ENCODE results near the gene DDIT4L.
A peak's percentile ranks its signal among the peaks of the same experiment; 100 is the strongest.
"Not testable (repeated sequence)": the region's sequence is repeated elsewhere in the genome, so short reads cannot be mapped to it uniquely, and the experiment has no call there.

The DDIT4L gene, protein sequence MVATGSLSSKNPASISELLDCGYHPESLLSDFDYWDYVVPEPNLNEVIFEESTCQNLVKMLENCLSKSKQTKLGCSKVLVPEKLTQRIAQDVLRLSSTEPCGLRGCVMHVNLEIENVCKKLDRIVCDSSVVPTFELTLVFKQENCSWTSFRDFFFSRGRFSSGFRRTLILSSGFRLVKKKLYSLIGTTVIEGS

DNA sequence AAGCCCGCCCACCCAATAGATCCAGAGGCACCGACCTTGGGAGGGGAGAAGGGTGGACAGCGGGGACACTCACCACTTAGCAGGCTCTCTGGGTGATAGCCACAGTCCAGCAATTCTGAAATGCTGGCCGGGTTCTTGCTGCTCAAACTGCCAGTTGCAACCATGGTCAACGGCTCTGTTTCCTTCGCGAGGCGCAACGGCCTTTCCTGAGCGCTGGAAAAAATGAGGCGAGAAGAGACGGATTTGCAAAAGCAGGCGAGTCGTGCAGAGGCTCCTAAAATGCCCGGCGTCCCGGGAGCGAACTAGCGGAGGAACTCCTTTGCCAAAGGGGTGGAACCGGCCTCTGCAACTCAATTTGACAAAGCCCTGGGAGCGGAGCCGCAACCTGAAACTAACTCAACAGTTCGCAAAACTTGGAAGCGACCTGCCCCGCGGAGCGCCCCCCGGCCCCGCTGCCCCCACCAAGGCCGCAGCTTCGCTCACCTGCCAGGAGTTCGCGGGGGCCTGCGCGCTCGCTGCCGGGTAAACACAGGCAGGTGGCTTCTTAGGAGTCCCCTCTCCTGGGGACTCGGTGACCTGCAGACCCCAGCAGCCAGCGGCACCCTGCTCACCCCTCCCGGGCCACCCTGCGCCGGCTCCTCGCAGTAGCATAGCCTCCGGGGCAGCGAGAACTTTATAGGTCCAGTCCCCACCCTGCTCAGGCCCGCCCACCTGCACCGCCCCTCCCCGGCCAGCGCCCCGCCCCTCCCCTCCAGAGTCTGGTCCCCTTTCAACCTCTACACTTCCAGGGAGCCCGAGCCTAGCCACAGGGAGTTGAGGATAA, at the start of gene DDIT4L:
Gene DDIT4L, minus strand, starts transcription at position 649 of the 823 bp plus-strand sequence. Its CDS starts 485 bp downstream, at position 164.
- DNase-seq = peak; percentile 11

DNA sequence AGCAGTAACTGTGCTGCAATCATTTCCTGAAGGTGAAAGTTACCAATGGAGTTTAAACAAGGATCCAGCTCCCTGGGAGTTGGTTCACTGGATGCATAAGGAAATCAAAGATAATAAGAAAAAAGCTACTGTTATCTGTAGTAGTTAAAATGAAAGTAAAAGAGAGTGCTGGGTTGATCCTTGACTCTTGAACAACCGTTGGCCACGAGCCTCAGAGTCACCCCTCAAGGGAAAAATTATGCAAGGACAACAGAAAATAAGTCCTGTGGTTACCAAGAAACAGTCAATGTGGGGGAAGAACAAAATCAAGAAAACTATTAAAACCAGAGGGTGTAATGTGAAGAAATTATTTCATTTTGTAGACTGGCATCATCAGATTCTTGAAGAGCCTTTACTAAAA, 49.7 kb upstream of the DDIT4L start:
- no peak for DNase-seq

GRCh38 chr4:100224721-100225120, 34.5 kb upstream of the DDIT4L start:
- DNase-seq = no peak

- no peak for DNase-seq
Observed at GRCh38 chr4:100224160-100224559, 33.9 kb upstream of the DDIT4L start.

DNA sequence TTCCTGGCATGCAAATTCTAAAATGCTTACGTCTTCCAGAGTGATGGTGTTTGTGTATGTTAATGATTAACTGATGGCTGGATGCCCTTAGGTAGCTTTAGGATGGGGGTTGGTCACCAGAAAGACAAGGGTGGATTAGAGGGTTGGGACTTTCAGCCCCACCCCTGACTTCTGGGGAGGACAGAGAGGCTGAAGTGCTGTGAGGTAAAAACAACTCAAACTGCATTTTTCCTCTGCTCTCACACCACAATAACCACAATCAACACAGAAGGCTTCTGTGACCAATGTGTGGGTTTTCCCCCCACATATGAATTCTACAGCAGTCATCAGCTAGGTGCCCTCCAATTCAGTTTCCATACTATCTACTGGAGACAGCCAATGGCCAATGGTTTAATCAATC, 18.7 kb upstream of the DDIT4L start:
- no peak for DNase-seq

- no peak for DNase-seq
Observed at GRCh38 chr4:100208459-100208858, 18.2 kb upstream of the DDIT4L start.

GRCh38 chr4:100206850-100207249, 16.6 kb upstream of the DDIT4L start:
- DNase-seq = no peak

GRCh38 chr4:100198061-100198460, 7.8 kb upstream of the DDIT4L start:
- no peak for DNase-seq

GRCh38 chr4:100196388-100197071, 6.3 kb upstream of the DDIT4L start:
- DNase-seq = not testable (repeated sequence)

DNA sequence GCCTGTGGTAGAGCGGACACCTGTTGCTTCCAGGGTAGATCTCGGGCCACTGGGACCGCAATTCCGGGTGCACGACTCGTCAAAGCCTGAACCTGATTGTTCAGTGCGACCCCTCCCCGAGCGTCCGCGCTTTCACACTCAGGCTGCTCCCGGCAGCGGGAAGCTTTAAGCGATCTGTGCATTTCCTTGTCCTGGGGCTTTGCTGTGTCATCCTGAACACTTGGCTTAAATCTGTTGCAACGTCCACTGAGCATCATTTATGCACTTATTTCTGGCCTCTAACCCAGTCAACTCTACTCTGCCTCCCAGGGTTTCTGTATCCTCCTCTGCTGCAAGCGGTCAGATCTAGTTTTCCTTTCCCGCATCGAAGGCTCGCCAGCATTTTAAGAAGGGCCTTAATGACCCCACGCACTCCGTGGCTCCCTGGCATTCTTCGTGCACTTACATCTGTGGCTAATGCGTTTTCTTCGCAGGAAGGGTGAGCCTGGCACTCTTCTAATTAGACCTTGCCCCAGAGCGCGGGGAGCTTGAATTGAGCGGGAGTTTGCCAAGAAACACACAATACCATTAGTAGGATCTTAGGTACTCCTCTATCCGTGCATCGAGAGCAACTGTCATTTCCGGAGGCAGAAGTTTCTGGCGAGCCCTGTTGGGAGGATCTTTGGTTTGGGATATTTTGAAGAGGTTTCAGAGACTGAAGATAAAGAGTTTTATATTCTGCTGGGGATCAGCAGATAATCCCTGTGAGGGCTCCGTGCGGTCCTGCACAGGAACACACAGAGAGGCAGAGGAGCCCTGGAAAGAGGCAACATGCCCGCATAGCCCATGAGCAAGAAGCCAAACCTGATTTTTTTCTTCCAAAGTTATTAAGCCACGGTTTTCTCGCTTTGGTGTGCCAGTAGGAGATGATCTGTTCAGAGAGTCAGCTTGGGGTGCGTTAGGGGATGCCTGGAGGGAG, 654 bp upstream of the DDIT4L start:
- DNase-seq = no peak

DNA sequence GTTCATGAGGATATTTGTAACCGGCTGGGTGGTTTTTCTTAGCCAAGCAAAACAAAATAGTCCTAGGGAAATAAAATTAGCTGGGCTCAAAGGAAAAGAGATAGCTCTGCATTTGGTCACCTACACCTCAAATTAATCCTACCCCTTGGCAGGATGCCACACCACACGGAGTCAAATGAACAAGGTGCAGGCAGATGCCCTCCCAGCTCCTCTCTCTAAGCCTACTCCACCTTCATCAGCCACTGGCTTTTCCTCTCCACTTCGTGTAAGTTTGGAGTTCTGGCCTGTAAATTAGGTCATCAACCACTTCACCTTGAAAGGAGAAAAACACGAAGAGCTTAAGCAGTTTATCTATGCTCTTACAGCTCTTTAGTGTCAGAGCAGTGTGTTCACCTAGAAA, 1.4 kb downstream of the DDIT4L start:
- no peak for DNase-seq

- no peak for DNase-seq
Observed at GRCh38 chr4:100187781-100188180, 2.5 kb downstream of the DDIT4L start.

- no peak for DNase-seq
Observed at GRCh38 chr4:100184787-100185186, 5.5 kb downstream of the DDIT4L start.

- DNase-seq = no peak
Observed at GRCh38 chr4:100177855-100178254, 12.4 kb downstream of the DDIT4L start.

DNA sequence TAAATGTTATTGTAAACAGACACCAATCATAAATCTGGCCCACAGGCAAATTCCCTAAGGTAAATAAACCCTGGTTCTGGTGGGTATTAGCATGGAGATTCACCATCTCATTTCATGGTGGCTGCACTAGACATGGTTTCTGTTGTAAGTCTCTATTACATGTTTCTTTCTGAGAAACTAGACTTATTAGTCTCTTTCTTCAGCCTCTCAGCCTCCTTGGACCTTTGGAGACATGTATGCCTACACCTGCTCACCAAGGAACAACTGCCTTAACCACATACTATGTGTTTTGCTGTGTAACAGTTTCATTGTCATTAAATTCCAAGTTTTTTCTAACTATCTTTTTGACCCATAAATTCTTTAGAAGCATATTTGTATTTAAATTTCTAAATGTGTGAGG, 13.1 kb downstream of the DDIT4L start:
- DNase-seq = no peak

DNA sequence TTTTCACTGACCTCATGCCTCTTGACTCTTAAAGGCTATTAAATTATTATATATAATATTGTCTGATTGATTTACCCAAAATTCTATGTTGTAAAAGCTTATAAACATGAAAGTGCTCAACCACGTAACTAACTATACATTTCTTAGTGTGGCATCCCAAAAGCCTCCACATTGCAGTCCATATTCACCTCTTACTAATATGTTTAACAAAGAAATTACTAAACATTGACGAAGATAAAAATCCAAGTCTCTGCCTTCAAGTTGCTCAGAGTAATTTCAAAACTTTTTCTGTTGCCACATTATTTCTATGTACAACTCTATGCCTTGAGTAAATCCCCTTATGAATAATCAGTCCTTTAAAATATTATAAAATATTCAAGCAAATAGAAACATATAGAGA, 14.4 kb downstream of the DDIT4L start:
- DNase-seq = no peak

DNA sequence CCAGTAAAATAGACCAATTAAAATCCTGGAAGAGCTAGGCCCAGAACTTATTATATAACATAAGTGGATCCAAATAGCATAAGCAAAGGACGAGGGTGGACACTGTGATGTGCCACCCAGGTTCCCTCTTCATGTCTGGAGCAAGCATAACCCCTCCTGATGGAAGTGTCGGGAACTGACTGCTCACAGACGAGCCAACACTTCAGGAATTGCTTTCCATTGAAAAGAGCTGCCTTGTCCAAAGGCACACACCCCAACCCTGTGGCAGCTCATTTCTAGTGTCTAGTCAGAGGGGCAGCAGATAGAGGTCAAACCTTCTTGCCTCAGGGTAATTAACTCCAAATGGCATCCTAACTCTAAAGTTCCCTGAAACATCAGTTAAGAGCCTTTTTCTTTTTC, 15.3 kb downstream of the DDIT4L start:
- DNase-seq = no peak

DNA sequence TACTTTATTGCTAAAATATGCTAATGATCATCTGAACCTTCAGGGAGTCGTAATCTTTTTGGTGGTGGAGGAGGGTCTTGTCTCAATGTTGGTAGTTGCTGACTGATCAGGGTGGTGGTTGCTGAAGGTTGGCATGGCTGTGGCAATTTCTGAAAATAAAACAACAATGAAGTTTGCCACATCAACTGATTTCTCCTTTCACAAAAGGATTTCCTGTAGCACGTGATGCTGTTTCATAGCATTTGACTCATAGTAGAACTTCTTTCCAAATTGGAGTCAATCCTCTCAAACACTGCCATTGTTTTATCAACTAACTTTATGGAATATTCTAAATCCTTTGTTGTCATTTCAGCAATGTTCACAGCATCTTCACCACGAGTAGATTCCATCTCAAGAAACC, 19.3 kb downstream of the DDIT4L start:
- no peak for DNase-seq

DNA sequence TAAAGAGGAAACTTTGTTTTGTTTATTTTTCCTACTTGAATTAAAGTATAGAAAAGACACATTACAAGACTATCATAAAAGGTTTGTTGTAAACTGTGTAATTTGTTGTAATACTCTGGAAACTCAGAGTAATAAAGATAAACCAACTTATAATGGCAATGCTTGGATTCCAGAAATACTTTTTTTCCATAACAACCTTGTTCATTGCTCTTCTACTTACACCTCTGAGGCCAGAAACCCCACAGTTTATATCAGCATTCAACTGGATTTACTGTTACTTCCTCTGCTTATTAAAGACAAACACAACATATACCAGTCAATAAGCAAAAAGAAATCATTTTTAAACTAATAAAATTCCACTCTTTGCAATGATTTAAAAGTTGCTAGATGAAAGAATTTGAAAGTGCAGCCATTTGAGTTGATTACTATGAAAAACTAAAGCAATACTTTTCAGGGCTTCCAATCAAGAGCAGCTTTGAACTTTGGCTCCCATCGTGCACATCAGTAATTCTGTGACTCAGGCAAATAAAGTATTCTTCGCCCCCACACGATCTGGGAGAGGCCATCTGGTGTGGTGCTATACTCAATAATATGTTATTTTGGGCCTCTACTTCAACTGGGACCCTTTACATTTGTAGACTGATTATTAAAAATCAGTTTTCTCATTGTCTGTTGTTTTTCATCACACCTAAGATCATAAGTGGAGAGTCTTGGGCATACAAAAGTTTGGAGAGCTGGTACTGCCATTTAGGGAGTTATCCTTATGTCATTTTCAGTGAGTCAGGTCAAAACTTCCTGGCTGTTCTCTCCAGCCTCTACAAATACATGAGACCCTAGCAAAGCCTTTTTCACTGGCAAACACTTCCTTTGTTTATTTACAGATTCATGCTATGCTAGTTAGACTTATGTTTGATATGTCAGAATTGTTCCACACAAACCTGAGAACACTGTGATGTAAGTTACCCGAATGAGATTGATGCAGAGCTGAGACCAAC, 20.5 kb downstream of the DDIT4L start:
- no peak for DNase-seq

- DNase-seq = no peak
Observed at GRCh38 chr4:100168521-100168920, 21.7 kb downstream of the DDIT4L start.

- no peak for DNase-seq
Observed at GRCh38 chr4:100166297-100167039, 23.8 kb downstream of the DDIT4L start.
